HUES64 (cell line): ENCODE data around the gene NME8.

ENCODE experiments used
- H3K27ac ChIP-seq: 2 replicates; pipeline ENCODE4 v1.7.0; 2013; ENCODE audit warnings: low read depth, low read length, inconsistent platforms
- H3K27me3 ChIP-seq: 2 replicates; pipeline ENCODE4 v1.6.1; 2013; ENCODE audit warnings: mild to moderate bottlenecking, low read length; ENCODE audit not compliant: insufficient read depth
- H3K36me3 ChIP-seq: 2 replicates; pipeline ENCODE4 v1.6.1; 2013; ENCODE audit warnings: mild to moderate bottlenecking, low read length; ENCODE audit not compliant: insufficient read depth
- H3K4me1 ChIP-seq: 2 replicates; pipeline ENCODE4 v1.6.1; 2013; ENCODE audit warnings: mild to moderate bottlenecking, low read length, moderate library complexity; ENCODE audit not compliant: insufficient read depth
- H3K4me3 ChIP-seq: 2 replicates; pipeline ENCODE4 v1.5.1; 2013; ENCODE audit warnings: mild to moderate bottlenecking, low read length, moderate library complexity
- H3K9ac ChIP-seq: 2 replicates; pipeline ENCODE4 v1.6.1; 2013; ENCODE audit warnings: mild to moderate bottlenecking, low read depth, low read length
- H3K9me3 ChIP-seq: 2 replicates; pipeline ENCODE4 v1.6.1; 2013; ENCODE audit warnings: low read depth, low read length; ENCODE audit not compliant: insufficient read depth
- WGBS: fragments of 150-250, 120-280 bp; methylation state at CpG from one replicate; pipeline ENCODE4 v1.1.7; 2013; ENCODE audit warnings: missing lambda C conversion rate; 5-methylcytosine and 5-hydroxymethylcytosine counted together

The NME8 gene

DNA sequence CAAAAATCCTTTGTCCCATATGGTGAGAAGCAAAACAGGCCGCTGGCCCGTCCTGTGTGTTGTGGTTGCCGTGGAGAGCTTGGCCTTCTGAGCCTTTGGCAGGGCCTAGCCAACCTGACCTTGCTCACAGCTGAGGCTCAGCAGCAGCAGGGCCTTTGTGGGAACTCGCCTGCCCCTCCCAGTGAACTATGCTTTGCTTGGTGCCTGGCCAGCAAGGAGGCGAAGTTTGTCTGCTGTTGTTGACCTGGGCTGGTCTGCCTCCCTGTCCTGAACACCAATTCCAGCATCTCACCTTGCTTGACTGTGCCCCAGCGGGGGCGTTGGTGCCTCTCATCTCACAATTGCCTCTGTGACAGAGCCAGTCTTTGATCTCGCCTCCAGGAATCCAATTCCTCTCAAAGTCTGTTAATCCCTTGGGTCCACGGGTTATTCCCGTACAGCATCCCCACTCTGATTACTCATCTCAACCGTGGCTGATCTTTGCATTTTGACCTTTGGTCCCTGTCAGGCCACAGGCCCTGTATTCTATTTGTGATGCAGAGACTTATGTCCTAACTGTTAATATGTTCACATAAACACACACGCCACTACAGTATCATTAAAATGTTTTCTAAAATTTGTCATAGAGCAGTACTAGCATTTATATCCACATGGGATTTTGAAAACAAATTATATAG lies 94.7 kb downstream of the NME8 start:
- no peak overlapping the region for H3K9ac ChIP-seq
- H3K27me3 ChIP-seq, result no peaks in the 10 kb centered on the region
- H3K36me3 ChIP-seq, result no peaks in the 10 kb centered on the region
- peaks cover 5% of the 10 kb centered on the region; the same call in 1 of the 2 replicates for H3K4me1 ChIP-seq
- peaks cover 5% of the 10 kb centered on the region; the same call in 1 of the 2 replicates for H3K9me3 ChIP-seq
- 74% methylated on average over 12 of the region's 12 CpGs for WGBS
- no peak overlapping the region for H3K4me3 ChIP-seq
- no peak overlapping the region for H3K27ac ChIP-seq

DNA sequence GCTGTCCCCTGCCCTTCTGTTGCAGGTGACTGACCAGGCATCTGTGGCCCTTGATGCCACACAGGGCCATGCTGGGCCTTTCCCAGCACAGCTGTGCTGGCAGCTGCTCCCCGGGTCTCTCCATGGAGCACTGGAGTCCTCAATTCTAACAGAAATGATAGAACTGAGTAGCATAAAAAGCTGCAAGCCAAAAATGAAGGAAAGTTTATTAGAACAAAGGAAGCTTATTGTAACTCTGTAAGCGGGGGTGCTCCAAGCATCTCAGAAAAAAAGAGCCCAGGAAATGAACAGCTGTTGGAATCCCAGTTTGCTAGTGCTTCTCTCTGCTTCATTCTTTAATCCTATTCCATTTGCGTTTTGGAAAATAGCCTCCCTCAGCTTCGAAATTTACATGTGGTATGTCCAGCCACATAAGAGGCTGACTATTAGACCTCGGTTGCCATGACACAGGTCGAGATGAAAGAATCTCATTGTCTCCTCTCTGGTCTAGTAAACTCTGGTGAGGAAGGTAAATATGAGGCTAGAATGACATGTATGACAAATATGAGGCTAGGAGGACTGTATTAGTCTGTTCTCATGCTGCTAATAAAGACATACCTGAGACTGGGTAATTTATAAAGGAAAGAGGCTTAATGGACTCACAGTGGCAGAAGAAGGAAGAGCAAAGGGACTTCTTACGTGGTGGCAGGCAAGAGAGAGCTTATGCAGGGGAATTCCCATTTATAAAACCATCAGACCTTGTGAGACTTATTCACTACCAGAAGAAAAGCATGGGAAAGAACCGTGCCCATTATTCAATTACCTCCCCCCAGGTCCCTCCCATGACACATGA lies 95.7 kb downstream of the NME8 start:
- Histone ChIP-seq H3K4me3 (no peak overlapping the region), H3K9ac (no peak overlapping the region), H3K27ac (no peak overlapping the region), H3K27me3 (no peaks in the 10 kb centered on the region), H3K4me1 (peaks cover 5% of the 10 kb centered on the region; the same call in 1 of the 2 replicates), H3K36me3 (no peaks in the 10 kb centered on the region), H3K9me3 (no peaks in the 10 kb centered on the region)
- WGBS, result 92% methylated on average over 7 of the region's 8 CpGs

DNA sequence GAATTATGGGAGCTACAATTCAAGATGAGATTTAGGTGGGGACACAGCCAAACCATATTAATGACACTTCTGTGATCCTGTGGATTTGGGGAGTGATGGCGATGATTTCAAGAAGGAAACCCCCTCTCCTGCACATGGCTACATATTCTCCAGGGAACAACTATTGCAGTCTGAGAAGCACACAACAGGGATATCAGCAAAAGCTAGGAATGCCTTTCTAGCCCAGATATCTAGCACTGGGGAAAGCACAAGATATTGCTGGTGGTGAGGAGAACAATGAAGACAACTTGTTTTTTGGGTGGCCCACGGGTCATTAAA lies 96.3 kb downstream of the NME8 start:
- Histone ChIP-seq H3K27me3 (no peaks in the 10 kb centered on the region), H3K27ac (no peak overlapping the region), H3K36me3 (no peaks in the 10 kb centered on the region), H3K9ac (no peak overlapping the region), H3K4me3 (no peak overlapping the region), H3K9me3 (no peaks in the 10 kb centered on the region), H3K4me1 (peaks cover 5% of the 10 kb centered on the region; the same call in 1 of the 2 replicates)
- 100% methylated on average over 1 of the region's 2 CpGs for WGBS

DNA sequence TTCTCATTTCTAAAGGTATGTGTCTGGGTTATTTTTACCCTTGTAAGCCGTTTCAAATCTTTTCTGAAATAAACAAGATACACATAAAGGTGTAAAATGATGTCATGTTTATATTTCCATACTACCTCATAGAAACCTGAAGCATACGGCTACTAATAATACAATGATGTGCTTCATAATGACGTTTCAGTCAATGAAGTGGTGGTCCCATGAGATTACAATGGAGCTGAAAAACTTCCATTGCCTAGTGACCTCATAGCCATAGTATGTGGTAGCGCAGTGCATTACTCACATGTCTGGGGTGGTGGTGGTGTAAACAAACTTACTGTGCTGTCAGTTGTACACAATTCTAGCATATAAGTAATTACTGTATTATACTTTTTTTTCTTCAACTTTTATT lies 96.9 kb downstream of the NME8 start:
- no peak overlapping the region for H3K4me3 ChIP-seq
- peaks cover 5% of the 10 kb centered on the region; the same call in 1 of the 2 replicates for H3K4me1 ChIP-seq
- WGBS, result 96% methylated on average over 3 of the region's 4 CpGs
- no peaks in the 10 kb centered on the region for H3K36me3 ChIP-seq
- H3K9me3 ChIP-seq, result no peaks in the 10 kb centered on the region
- H3K27me3 ChIP-seq, result no peaks in the 10 kb centered on the region
- H3K27ac ChIP-seq, result no peak overlapping the region
- H3K9ac ChIP-seq, result no peak overlapping the region

DNA sequence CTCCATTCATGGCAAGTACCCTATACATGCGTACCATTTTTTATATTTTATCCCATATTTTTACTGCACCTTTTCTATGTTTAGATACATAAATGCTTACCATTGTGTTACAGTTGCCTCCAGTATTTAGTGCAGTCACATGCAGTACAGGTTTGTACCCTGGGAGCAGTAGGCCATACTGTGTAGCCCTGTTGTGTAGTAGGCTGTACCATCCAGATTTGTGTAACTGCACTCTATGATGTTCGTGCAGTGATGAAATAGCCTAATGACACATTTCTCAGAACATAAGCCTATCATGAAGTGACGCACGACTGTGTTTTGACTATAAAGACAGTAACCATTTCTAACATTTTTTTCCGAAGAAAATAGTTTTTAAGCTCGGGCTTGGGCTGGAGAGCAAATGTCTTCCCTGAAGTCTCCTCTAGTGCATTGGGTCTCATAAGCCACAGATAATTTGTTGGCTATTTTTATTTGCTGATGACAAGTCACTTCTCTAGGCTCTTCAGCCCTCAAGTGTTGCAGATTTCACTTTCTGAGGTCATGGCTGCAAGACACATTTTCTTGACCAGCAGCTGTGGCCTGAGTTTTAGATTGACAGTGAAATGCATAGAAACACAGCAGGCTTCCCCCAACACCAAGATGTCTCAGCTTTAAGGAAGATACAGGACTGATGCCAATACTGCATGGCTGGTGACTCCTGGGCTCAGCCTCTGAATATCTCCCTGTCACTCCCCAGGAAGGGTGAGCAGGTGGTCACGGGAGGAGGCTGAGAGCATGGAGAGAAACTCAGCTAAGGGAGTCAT lies 98.9 kb downstream of the NME8 start:
- H3K36me3 ChIP-seq, result no peaks in the 10 kb centered on the region
- H3K9me3 ChIP-seq, result no peaks in the 10 kb centered on the region
- H3K4me3 ChIP-seq, result no peak overlapping the region
- H3K27me3 ChIP-seq, result no peaks in the 10 kb centered on the region
- WGBS, result 95% methylated on average over 7 of the region's 7 CpGs
- H3K27ac ChIP-seq, result no peak overlapping the region
- no peak overlapping the region for H3K9ac ChIP-seq
- peaks cover 5% of the 10 kb centered on the region; the same call in 1 of the 2 replicates for H3K4me1 ChIP-seq

DNA sequence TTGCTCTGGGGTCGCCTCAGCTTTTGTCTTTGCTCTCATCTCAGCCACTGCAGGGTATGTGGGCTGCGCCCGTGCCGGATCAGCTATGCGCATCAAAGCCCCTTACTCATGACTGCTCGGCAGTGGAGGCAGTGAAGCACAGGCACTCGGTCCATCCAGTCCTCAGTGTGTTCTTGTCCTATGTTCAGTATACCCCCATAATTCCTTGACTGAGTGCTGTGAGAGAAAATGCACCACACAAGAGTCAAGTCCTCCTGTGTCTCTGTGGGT lies 99.5 kb downstream of the NME8 start:
- Histone ChIP-seq H3K4me1 (no peaks in the 10 kb centered on the region; the same call in 1 of the 2 replicates), H3K27ac (no peak overlapping the region), H3K9ac (no peak overlapping the region), H3K9me3 (no peaks in the 10 kb centered on the region), H3K36me3 (no peaks in the 10 kb centered on the region), H3K4me3 (no peak overlapping the region), H3K27me3 (no peaks in the 10 kb centered on the region)
- WGBS, result 84% methylated on average over 7 of the region's 7 CpGs
